Central memory CD4-positive, alpha-beta T cell (primary cell): ENCODE results near the gene SCN9A.
"Not testable (repeated sequence)": the region's sequence is repeated elsewhere in the genome, so short reads cannot be mapped to it uniquely, and the experiment has no call there.

Source experiments
- DNase-seq: peaks from one replicate; pipeline ENCODE4 v3.0.0; 2022

SCN9A gene

DNA sequence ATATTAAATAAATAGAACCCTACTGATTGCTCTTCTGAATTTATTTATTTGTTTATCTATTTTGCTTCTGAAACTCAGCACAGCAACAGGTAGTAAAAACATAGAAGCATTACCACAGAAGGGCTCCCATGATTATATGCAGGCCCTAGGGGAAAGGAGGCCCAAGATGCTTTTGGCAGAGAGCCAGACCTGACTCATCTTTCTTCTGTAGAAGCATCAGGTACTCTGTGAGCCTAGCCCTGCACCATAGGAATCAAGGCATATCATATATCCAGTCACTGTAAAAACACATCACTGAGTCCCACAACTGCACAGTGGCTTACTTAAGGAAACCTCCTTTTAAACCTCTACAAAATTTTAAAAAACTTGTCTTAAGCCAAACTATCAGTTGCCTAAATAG, 1.8 kb downstream of the SCN9A start:
- DNase-seq, result no peak

DNA sequence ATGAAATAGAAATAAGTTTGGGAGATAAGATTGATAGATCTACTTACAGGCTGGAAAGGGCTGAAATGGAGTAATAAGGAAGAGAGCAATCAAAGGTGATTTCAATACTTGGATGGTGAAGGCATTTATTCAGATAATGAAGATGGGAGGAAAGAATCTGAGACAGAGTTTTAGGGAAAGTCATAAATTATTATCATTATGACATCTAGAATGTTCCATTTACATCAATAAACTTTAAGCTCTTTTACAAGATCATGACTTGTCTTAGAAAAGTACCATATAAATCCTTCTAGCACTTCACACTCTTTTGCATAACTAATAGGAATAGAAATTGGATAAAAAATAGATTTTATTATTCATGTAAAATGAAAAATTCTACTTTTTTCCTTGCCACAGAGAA, 2.2 kb downstream of the SCN9A start:
- no peak for DNase-seq

GRCh38 chr2:166373105-166373504, 2.6 kb downstream of the SCN9A start:
- DNase-seq, result no peak

DNA sequence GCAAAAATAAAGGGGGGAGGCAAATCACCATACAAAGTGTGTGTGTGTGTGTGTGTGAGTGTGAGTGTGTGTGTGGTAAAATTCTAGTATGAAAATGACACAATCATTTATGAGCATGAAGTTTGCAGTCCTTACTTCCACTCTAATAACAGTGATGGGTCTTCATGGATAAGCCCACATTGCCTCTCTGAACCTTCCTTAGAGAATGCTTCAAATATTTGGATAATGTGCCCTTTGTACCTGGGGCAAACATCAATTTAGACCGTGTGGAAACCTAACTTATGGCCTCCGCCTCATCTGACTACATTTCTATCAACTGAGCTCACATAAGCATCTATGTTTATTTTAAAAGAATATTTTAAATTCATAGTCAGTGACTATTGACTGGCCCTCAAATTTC, 3.7 kb downstream of the SCN9A start:
- no peak for DNase-seq

DNA sequence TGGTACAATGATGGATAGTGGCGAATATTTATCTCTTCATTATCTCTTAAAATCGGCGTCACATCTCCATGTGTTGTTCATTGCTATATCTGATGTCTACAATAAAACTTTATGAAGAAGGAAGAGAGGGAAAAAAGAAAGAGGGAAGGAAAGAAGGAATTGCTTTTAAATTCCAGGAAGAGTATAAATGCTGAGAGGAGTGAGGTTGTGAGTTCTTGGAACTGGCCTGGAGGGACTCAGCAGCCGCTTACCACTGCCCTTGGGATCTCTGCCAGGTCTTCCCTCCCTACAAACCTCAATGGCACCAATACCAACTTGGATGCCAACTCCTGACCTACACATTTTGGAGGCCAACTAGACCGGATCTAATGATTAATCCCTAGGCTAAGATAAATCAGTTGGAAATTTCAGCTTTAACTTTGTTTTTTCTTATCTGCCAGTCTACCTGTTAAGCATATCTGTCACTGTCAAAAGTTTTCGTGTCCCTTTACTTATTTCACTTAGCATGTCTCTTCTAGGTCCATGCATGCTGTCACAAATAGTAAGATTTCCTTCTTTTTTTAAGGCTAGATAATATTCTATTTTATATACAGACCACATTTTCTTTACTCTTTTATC, 9.8 kb downstream of the SCN9A start:
- no peak for DNase-seq

GRCh38 chr2:166365239-166365638, 10.5 kb downstream of the SCN9A start:
- DNase-seq, result no peak

GRCh38 chr2:166364476-166365161, 11.1 kb downstream of the SCN9A start:
- DNase-seq, result no peak

GRCh38 chr2:166361351-166362153, 14.2 kb downstream of the SCN9A start:
- no peak for DNase-seq

DNA sequence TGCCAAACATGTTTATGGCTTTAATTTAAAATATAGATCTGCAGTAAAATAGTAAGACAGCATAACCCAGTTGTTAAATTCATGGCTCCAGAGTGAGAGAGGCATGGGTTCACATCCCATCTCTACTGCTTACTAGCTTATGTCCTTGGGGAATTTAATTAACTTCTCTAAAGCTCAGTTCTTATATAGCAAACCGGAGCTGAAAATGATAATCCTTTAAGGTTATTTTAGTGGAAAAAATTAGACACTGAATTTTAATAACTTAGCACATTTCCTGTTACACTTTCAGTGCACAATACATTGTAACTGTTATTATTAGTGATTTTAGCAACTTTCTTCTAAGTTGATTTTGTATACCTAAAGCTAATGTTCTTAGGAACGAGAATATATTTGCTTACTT, 14.8 kb downstream of the SCN9A start:
- DNase-seq, result no peak

GRCh38 chr2:166360426-166360825, 15.3 kb downstream of the SCN9A start:
- DNase-seq, result no peak

GRCh38 chr2:166357950-166358321, 17.8 kb downstream of the SCN9A start:
- DNase-seq, result not testable (repeated sequence)

GRCh38 chr2:166357068-166357949, 18.4 kb downstream of the SCN9A start:
- no peak for DNase-seq

GRCh38 chr2:166351319-166351718, 24.4 kb downstream of the SCN9A start:
- no peak for DNase-seq

- DNase-seq, result no peak
Observed at GRCh38 chr2:166350525-166350924, 25.2 kb downstream of the SCN9A start.

GRCh38 chr2:166344286-166345113, 31.2 kb downstream of the SCN9A start:
- DNase-seq, result no peak

- no peak for DNase-seq
Observed at GRCh38 chr2:166343467-166343866, 32.3 kb downstream of the SCN9A start.

DNA sequence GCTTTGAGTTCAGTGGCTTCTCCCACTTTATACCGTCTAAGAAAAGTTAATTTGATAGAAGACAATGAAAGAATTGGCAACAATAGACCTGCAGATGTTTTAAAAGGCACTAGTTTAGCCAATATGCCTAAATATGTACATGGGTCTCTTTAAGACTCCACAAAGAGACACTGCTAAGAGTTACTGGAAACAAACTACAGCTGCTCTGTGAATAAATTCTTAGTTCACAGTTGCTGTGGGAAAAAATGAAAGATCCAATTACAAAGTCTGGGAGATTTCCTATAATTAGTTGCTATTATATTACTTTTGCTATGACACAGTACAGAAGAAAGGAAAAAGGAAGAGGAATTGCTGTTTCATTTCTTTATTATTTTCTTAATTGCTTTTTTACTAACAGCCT, 34.3 kb downstream of the SCN9A start:
- DNase-seq, result no peak

DNA sequence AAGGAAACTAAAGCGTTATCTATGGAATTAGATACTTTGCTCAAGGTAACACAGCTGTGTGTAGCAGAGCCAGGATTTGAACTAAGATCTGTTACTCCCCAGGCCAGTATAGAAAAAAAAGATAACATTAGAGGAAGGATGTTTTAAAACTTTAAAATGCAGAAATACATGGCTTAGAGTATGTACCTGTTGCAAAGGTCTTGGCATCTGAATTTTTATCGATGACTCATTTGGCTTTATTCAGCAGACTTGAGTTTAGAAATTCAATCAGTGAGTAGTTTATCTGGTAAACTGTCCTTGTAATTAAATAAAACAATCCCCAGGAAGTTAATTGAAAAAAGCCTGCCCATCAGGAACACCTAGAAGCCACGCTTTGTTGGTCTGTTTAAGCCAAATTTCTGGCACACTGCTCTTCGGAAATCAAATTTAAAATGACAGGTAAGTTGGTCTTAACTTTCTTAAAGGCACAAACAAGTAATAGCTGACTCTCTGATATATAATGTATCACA, 36.9 kb downstream of the SCN9A start:
- DNase-seq, result no peak

GRCh38 chr2:166337932-166338331, 37.8 kb downstream of the SCN9A start:
- no peak for DNase-seq

GRCh38 chr2:166335284-166335683, 40.5 kb downstream of the SCN9A start:
- no peak for DNase-seq

DNA sequence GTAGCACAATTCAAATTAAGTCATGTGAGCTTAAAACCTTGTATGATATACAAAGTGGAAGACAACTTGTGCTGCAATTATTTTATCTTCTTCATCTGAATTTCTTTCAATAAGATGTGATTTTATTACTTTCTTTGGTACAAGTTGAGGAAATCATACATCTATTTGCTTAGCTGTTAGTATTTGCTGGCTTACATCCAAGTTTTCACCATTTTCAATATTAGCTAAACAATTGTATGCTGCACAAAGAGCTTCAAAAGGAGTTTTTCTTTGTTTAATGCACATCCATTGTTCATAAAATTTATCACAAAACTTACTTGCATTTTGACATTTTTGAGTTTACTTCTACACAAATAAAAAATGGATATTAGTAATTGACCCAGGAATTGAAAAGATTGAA, 40.9 kb downstream of the SCN9A start:
- DNase-seq, result no peak

- DNase-seq, result no peak
Observed at GRCh38 chr2:166333801-166334200, 41.9 kb downstream of the SCN9A start.
